Activated CD4-positive, alpha-beta T cell treated with anti-CD3 and anti-CD28 coated beads for 4 hours (primary cell): ENCODE measurements around the gene GNAQ.
A peak's percentile ranks its signal among the peaks of the same experiment; 100 is the strongest.

Experiments used
- DNase-seq, 2 donors: peaks; one replicate each; pipeline ENCODE4 v3.0.0-alpha.2; 2020

The GNAQ gene

DNA sequence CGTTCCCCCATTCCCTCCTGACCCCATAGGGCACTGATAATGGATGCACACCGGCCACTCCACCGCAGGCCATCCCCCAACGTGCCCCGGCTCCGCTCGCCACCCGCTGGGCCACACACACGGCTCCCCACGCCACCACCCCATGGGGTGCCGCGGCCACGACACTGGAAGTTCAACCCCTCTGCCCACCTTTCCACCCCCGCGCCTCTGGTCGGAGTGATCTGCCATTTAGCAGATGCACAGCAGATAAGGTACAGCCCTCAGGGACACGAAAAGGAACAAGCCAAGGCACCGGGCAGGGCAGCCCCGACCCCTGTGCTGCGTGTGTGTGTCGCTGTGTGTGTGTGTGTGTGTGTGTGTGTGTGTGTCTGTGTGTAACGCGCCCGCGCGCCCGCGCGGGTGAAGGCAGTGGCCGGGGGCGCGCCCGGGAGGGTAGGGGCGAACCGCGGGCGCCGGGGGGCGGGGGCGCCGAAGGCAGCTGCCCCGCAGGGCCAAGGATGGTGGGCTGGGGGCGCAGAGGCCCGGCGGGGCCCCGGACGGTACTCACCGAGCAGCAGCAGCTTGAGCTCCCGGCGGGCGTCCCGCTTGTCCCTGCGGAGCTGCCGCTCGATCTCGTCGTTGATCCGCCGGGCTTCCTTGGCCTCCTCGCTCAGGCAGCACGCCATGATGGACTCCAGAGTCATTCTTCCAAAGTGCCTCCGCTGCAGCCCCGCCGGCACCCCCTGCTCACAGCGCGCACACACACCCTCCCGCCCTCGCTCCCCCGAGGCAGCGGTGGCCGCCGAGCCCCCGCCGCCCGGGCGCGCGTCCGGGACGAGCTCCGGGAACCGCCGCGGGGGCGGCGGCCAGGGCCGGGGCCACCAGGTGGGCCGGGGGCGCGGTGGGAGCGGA, 813 bp downstream of the GNAQ start:
- peak; percentile 59 to 63 for DNase-seq

DNA sequence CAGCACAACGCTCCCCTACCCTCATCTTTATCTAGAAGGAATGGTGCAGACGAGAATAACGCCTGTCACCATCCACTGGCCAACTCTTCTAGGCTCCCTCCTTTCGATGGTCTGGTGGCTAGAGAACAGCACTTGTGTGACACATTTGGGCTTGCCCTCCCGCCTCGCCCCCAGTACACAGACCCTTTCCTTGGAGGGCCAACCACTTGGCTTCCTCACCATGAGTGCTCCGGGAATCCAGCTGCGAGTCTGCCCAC, 1.4 kb downstream of the GNAQ start:
- DNase-seq = peak in 1 of 2 donors; percentile 6

DNA sequence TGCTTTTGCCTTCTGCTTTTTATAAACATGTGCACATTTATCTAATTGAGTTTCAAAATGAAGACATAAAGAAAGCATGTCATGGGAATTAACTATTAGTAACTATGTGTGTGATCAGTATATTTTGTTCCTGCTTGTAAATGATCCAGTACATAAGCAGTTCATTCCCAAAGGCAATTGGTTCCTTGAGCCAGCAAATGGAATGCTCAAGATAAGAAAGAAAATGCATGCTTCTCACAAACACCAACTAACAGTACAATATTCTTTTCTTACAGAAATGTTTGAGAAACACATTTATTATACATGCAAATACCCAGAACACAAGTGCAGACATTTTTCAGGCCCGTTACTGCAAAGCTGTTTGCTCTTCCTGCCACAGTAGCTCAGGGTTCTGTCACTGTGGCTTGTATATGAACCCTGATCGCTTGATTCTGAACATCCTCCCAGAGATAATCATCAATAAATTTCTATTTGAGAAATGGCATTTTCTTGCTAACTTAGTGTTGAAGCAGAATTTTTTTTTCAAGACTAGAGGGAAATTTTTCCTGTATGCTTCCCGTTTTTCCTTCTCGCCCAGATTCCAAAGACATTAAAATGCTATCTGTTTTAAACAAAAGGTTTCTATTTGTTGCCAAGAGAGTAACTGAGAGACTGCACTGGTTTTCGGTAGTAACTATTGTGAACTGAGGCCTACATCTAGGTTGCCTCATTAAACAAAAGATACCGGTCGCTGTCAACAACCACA, 1.9 kb downstream of the GNAQ start:
- DNase-seq = no peak

DNA sequence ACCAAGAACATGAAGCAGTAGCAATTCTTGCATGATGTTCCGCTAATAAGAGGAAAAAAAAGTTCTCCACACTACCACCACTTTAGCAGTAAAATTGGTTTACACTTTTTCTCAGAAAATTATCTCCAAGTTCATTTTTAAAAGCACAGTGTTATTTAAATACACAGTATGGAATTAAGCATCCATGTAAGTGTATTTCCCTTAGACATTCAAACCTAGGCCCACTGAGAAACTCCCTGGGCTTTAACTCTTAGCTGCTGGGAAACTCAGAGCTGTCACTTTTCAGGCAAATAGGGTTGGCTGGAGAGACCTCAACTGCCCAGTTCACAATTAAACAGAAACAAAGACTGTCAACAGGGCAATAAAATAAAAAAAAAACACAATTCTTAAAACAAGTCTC, 2.7 kb downstream of the GNAQ start:
- no peak for DNase-seq

DNA sequence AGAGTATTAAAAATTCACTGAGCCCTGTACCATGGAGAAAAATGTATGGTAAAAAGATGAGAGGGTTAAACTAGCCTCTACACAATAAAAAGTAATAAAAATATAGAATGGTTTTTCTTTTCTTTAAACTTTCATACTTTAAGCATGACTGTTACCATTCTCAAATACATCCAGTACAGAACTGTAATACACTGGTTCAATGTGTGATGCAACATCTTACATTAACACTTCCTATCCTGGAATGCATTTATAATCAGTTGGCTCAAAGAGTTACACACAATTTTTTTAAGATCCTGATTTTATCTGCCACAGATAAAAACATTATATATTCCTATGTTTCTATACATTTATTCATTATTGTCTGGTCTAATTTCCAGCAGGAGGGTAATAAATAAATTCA, 4.7 kb downstream of the GNAQ start:
- DNase-seq = no peak

DNA sequence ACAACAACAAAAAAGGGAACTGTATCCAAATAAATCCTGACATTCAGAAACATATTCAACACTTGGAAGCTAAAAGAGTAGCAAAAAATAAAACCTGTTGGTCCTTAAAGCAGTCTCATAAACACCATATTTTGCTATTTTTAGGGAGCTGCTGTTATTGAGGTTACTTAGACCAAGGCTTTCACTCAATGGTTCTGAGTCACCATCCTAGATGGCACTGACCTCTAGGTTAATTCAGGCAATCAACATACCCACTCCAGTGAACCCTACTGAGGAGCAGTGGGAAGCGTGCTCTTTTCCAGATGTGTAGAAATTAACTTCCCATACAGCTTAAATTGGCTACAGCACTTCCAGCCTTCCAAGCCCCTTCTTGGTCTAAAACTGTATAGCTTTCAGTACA, 5.2 kb downstream of the GNAQ start:
- DNase-seq = no peak

DNA sequence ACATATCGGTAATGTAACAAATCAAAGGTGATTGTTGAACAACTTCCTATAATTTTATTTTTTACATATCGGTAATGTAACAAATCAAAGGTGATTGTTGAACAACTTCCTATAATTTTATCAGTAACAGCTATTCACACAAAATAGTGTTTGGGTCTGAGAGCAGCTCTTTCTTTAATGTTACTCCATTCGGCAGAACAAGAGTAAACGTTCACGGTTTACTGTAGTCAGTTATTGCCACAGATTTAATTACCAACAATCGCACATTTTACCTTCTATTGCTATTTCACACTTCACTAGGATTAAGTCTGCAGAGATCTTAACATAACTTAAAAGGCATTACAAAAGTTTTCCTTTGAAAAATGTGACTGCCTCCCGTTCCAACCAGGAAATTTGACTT, 6.4 kb downstream of the GNAQ start:
- no peak for DNase-seq

DNA sequence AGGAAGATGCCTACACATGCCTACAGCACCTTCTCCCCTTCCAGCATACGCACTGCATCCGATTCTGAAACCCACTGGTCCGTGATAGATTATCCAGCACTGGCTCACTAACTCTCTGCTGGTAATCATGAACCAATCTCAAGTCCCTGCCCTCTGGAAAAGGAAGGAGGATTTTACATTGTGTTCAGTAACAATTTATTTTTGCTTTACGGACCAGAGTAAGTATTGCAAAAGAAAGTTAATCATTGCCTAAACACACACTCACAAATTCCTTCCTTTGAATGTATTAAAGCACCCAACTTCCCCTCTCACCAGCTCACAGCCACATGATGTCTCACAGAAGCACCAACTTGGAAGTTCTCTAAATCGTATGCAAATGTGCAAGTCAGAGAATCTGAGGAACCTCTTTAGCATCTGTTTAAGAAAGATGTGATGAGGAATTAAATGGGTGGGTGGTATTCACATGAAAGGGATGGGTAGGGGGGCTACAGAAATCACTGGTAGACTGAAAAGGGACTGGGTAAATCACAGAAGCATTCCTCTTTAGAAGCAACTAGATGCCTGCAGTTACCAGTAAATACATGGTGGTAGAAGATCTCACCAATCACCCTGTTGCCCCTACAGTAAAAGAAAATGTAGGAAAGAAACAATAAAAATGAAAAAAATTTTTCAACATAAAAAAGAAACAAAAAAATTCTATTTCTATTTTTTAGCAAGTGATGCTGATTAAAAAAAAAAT, 8.4 kb downstream of the GNAQ start:
- no peak for DNase-seq

DNA sequence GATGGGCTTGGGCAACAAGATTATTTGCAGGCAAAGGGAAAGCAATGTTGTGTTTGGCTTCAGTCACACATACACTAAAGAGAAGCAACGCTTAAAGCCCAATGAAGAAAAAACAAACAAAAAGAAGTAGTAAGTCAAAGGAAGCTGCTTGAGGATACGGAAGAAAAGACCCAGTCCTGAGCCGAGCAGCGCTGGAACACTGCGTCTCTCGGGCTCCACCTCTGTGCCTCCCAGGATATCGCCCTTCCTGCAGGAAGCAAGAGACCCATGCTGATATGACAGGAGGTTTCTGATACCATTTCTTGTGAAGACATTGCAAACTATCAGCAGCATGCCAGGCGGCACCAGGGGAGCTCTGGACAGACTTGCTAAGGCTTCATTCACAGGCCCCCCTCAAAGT, 9.9 kb downstream of the GNAQ start:
- no peak for DNase-seq

DNA sequence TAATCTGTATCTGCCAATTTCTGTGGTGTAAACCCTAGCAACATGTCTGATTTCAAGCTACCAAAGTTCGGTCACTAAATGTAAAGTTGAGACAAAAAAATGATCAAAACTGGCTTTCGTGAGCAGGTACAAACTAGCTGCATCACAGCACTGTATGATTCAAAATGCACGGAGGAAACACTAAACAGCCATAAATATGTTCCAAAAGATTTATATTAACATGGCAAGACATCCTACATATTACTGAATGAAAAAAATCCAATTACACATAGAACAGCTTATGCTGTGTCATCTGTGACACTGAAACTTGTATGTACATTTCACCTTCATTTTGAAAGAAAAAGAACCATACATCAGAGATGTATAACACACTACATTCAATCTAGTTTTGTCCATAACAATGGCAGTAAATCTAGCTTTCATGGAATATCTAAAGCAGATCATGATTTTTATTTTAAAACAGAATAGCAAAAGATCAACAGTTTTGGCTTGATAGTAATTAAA, 14.4 kb downstream of the GNAQ start:
- DNase-seq = no peak

DNA sequence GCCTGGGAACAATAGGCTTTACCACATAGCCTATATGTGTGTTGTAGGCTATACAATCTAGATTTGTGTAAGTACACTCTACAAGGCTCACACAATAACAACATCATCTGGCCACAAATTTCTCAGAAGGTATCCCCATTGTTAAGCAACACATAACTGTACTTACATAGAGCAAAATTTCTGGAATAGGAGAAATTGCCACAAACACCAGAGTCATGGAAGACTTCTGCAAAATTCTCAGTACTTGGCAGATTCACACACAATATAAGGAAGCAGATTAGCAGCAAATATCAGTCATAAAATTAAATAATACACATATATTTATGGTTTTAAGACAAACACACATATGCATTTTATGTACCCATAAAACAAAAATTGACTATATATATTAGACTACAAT, 16.4 kb downstream of the GNAQ start:
- DNase-seq = no peak

DNA sequence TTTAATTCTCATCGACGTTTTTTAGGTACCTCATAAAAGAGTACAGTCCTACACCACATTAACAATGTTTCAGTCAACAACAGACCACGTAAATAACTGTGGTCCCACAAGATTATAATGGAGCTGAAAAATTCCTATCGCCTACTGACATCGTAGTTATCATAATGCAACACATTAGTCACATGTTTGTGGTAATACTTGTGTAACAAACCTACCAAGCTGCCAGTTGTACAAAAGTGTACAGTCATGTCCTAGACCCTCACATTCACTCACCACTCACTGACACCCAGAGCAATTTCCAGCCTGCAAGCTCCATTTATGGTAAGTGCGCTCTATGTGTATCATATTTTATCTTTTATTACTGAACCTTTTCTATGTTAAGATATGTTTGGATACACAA, 16.8 kb downstream of the GNAQ start:
- DNase-seq = no peak

DNA sequence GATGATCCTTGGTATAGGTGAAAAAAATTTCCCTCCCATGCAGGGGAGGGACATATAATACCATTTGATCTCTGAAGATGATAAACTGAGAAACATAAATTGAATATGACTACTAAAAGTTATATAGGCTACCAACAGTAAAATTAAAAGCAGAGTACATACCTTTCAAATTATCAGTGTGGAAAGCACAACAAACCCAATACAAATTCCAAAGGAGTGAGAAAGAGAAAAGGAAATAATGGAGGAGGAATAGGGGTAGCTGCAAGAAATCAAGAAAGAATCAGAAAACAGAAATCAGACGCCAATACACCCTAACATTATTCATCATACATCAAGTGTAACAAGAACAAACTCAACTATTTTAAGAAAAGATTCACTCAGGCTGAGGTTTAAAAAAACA, 17.7 kb downstream of the GNAQ start:
- no peak for DNase-seq

DNA sequence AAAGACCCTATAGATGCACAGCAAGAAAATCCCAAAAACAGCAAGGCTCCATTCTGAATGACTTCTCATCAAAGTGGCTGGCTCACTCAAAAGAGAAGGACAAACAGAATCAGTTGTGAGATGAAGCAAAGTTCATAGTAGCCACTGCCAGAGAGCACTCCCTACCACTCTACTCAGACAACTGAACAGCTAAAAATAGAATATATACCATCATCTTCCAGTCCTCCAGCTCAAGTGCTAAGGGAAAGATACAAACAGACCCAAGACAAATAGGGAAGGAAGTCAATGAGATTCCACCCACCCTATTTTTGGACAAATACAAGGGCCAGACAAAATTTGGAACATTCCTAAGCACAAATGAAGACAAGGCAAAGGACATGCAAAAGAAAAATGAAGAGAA, 20.6 kb downstream of the GNAQ start:
- DNase-seq = no peak

DNA sequence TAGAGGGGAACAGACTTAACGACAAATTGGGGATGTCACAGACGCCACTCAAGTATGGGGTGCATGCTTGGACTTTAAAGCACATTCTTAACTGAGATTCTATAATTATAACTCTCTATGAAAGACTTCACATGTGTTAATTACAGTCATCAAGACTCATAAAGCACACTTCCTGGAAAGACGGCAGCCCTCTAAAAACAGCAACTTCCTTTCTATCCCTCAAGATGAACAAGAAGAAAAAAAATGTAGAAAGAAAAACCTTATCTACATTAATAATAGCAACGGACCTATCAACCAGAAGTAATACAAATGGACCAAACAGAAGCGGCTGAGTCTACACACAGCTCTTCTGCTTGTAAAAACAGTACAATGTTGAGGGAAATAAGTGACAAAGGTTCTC, 21.2 kb downstream of the GNAQ start:
- DNase-seq = no peak

DNA sequence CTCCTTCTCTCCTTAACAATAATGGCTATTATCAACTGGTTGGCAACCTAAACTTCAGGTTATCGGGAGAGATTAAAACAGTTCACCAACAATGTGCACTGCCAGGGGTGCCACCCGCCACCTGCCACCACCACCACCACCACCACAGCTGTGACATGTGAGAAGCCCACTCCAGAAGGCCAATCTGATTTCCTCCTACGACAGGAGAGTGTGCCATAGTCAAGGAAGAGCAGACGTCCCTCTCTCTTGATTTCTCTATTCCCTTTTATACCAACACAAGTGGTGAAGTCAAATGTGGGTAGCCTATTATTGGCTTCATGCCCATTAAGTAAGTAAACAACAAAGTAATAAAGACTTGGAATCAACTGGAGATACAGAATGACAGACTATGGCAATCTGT, 22.4 kb downstream of the GNAQ start:
- DNase-seq = no peak

DNA sequence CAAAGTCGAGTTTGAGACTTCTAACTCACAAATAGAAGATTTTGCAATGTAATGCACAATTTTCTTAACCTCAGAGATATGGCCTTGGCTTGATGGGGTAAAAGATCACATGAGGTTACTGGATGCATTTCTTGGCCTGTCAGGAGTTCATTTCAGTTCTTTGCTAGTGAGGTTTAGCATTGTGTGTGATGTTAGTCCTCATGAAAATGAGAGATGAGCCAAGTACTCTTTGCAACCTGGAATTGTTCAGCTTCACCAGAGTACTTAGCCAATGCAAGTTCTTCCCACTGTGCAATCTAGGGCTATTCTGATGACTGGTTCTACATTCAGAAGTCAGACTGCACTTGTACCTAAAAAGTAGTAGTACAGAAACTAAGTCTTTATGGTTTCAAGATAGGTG, 24.9 kb downstream of the GNAQ start:
- no peak for DNase-seq

DNA sequence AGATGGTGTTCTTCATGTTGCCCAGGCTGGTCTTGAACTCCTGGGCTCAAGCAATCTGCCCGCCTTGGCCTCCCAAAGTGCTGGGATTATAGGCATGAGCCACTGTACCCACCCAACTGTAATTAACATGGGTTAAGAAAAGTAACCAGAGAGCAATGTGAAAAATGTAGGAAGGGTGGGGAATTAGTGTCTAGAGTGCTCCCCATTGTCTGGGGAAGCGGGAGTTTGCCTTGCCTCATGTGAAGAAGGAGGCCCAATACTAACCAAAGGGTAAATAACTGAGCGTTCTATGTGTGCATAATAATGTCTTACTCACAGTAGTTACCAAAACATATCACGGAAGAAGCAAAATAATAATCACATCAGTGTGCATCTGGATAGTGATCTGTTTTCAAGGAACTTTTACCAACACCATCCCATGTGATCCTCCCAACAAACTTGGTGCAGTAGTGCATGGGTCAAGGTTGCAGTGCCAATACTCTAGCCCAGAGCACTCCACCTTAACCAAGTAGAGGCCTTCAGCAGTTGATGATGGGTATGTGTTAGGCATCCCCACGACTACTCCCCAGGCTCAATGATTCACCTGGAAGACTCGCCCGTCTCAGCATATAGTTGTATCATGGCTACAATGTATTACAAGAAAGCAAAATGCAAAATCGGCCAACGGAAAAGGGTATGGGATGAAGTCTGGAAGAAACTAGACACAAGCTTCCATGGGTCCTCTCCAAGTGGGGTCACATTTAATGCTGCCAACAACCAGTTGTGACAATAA, 26.2 kb downstream of the GNAQ start:
- no peak for DNase-seq

DNA sequence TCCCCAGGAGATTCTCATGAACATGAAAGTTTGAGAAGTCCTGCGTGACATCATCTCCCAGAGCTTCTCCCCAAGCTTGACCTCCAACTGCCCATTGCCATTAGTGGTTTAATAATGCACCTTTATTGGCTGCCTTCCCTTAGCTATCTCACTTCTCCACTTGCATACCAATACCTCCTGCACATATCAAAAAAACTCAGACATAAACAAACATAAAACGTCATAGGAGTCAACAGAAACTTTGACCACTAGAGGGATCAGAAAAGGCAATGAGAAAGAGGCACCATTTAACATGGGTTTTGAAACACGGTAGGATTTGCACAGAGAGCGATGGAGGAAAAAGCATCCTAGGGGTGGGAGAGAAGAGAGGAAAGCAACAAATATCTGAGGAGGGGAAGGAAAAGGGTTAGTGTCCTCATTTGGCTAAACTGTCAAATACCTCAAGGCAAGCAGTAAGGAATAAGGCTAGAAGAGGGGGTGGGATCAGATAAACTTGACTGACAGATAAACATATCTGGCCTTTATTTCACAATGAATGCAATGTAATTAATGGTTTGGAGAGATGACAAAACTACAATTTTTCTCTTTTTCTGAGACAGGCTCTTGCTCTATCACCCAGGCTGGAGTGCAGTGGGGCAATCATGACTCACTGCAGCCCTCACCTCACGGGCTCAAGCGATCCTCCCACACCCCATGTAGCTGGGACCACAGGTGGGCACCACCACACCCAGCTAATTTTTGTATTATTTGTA, 27.0 kb downstream of the GNAQ start:
- DNase-seq = no peak

DNA sequence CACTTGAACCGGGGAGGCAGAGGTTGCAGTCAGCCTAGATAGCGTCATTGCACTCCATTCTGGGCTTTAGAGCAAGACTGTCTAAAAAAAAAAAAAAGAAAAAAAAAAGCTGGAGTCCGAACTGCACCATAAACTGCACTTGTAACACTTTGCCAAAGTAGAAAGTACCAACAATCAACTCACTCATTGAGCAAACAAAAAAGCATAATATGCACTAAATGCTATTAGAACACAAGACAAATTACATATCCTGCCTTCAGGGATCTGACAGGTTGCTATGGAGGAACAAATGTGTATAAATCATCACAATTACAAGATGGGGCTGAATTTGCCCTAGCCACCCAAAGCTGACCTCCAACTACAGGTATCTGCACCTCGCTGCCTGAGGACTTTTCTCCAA, 27.9 kb downstream of the GNAQ start:
- no peak for DNase-seq

DNA sequence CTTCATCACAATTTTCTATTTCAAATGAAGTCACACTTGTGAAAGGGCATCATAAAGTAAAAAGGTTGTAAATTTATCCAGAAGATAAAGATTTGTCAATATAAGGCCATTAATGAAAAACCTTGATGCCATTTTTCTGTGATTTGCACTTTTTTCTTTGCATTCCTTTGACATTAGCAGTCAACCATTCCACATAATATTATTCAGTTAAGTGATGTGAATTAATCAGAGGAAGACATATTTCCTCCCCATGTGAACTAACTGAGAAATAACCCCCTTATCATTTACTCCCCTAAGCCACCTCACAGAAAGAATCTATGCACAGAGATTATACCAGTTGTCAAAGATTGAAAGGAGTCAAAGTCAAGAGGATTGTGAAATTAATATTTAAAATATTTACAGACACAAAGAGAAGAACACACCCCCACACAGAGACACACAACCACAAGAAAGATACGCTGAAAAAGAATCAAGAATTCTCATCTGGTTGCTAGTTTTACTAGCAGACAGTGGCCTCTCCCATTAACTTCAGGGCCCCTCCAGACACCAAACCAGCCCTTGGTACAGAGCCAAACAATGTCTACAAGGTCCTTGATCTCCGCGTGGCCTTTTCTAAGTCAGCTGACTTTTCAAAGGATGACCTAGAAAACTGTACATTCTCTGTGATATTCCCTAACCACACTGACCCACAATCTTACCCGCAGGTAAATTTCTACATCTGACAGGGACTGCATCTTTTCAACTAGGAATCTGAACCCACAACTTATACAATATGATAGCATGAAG, 29.5 kb downstream of the GNAQ start:
- no peak for DNase-seq
